ENCODE data around the gene FAM89B.

The FAM89B gene

GRCh38 chr11:65569164-65569972 is 3.0 kb upstream of the FAM89B start:
- H3K27ac ChIP-seq (ENCODE audit: low read length) = peak overlapping the region; percentile 77
- TF ChIP-seq EZH2 (IDR thresholded peaks at IDR 0.05; ENCODE audit: borderline replicate concordance, low read depth, low read length, severe bottlenecking) (no peak), CTCF (IDR thresholded peaks at IDR 0.05; ENCODE audit: borderline replicate concordance, extremely low read depth, low read length, poor library complexity, severe bottlenecking) (no peak)
- H3K9me3 ChIP-seq (ENCODE audit: insufficient read depth, low read length, severe bottlenecking) = no peaks in the 10 kb centered on the region
- peak overlapping the region; percentile 98 for H3K4me2 ChIP-seq (ENCODE audit: insufficient read depth, low read length)
- H3K4me1 ChIP-seq (ENCODE audit: insufficient read depth, low read length) = peaks cover 56% of the 10 kb centered on the region
- no peak for DNase-seq
- H3K36me3 ChIP-seq (ENCODE audit: insufficient read depth, low read length) = peaks cover 27% of the 10 kb centered on the region
- H3K27me3 ChIP-seq (ENCODE audit: insufficient read depth, low read length, poor library complexity) = no peaks in the 10 kb centered on the region
- H3K4me3 ChIP-seq (ENCODE audit: low read depth in 1 of 2, low read length in 2 of 2) = peak overlapping the region; percentile 84
- H3K79me2 ChIP-seq (ENCODE audit: insufficient read depth, low read length) = peaks cover 64% of the 10 kb centered on the region
- peaks cover 29% of the 10 kb centered on the region for H4K20me1 ChIP-seq (ENCODE audit: insufficient read depth, low read length)
- H3K9ac ChIP-seq (ENCODE audit: low read depth, low read length) = peak overlapping the region; percentile 92
- peak; percentile 25 for ATAC-seq (ENCODE audit: insufficient read depth, low read depth)
- peak overlapping the region; percentile 71 for H2AFZ ChIP-seq (ENCODE audit: low read depth, low read length)

- peaks cover 36% of the 10 kb centered on the region for H4K20me1 ChIP-seq (ENCODE audit: insufficient read depth, low read length)
- H3K4me1 ChIP-seq (ENCODE audit: insufficient read depth, low read length) = peaks cover 64% of the 10 kb centered on the region
- no peaks in the 10 kb centered on the region for H3K9me3 ChIP-seq (ENCODE audit: insufficient read depth, low read length, severe bottlenecking)
- peak within 1 kb of the TSS; percentile 98 for H3K4me2 ChIP-seq (ENCODE audit: insufficient read depth, low read length)
- peak; percentile 98 for DNase-seq
- peaks cover 64% of the 10 kb centered on the region for H3K79me2 ChIP-seq (ENCODE audit: insufficient read depth, low read length)
- H3K36me3 ChIP-seq (ENCODE audit: insufficient read depth, low read length) = peaks cover 27% of the 10 kb centered on the region
- peak within 1 kb of the TSS; percentile 92 for H3K9ac ChIP-seq (ENCODE audit: low read depth, low read length)
- peak within 1 kb of the TSS; percentile 77 for H3K27ac ChIP-seq (ENCODE audit: low read length)
- TF ChIP-seq CTCF (IDR thresholded peaks at IDR 0.05; ENCODE audit: borderline replicate concordance, extremely low read depth, low read length, poor library complexity, severe bottlenecking) (peak; percentile 56), EZH2 (IDR thresholded peaks at IDR 0.05; ENCODE audit: borderline replicate concordance, low read depth, low read length, severe bottlenecking) (no peak)
- peak within 1 kb of the TSS; percentile 84 for H3K4me3 ChIP-seq (ENCODE audit: low read depth in 1 of 2, low read length in 2 of 2)
- H3K27me3 ChIP-seq (ENCODE audit: insufficient read depth, low read length, poor library complexity) = no peaks in the 10 kb centered on the region
- peak within 1 kb of the TSS; percentile 71 for H2AFZ ChIP-seq (ENCODE audit: low read depth, low read length)
- peak; percentile 76 for ATAC-seq (ENCODE audit: insufficient read depth, low read depth)
Observed at GRCh38 chr11:65569973-65570918, 2.1 kb upstream of the FAM89B start, which contains the start of gene ZNRD2. Gene ZNRD2 (plus strand): TSS chr11:65570477. CDS start chr11:65570492, 15 bp downstream.

- Histone ChIP-seq H3K27ac (ENCODE audit: low read length) (peak overlapping the region; percentile 77), H3K9me3 (ENCODE audit: insufficient read depth, low read length, severe bottlenecking) (no peaks in the 10 kb centered on the region), H3K27me3 (ENCODE audit: insufficient read depth, low read length, poor library complexity) (no peaks in the 10 kb centered on the region), H3K4me1 (ENCODE audit: insufficient read depth, low read length) (peaks cover 73% of the 10 kb centered on the region), H4K20me1 (ENCODE audit: insufficient read depth, low read length) (peaks cover 39% of the 10 kb centered on the region), H3K36me3 (ENCODE audit: insufficient read depth, low read length) (peaks cover 27% of the 10 kb centered on the region), H3K4me2 (ENCODE audit: insufficient read depth, low read length) (peak overlapping the region; percentile 98), H3K79me2 (ENCODE audit: insufficient read depth, low read length) (peaks cover 69% of the 10 kb centered on the region), H3K4me3 (ENCODE audit: low read depth in 1 of 2, low read length in 2 of 2) (peak overlapping the region; percentile 84; a peak in 3 of 4 replicates), H2AFZ (ENCODE audit: low read depth, low read length) (no peak overlapping the region), H3K9ac (ENCODE audit: low read depth, low read length) (peak overlapping the region; percentile 92)
- DNase-seq (no peak), ATAC-seq (ENCODE audit: insufficient read depth, low read depth) (no peak)
- TF ChIP-seq EZH2 (IDR thresholded peaks at IDR 0.05; ENCODE audit: borderline replicate concordance, low read depth, low read length, severe bottlenecking) = no peak
- TF ChIP-seq CTCF (IDR thresholded peaks at IDR 0.05; ENCODE audit: borderline replicate concordance, extremely low read depth, low read length, poor library complexity, severe bottlenecking) = no peak
Observed at GRCh38 chr11:65571420-65571819, 918 bp upstream of the FAM89B start.

Data from DND-41 (cell line).